Measurements from ENCODE around the gene GFPT1.

GFPT1 gene

GRCh38 chr2:69291004-69291650 is 95.9 kb downstream of the GFPT1 start:
- no peaks in the 10 kb centered on the region for H3K4me1 ChIP-seq (ENCODE audit: control insufficient read depth, insufficient read depth, low read length, poor library complexity, severe bottlenecking)
- H3K4me3 ChIP-seq (ENCODE audit: extremely low read depth, insufficient read depth, low read length, poor library complexity, severe bottlenecking), result no peak overlapping the region
- no peaks in the 10 kb centered on the region for H3K36me3 ChIP-seq (ENCODE audit: control insufficient read depth, insufficient read depth, low read length)
- no peaks in the 10 kb centered on the region for H3K9me3 ChIP-seq (ENCODE audit: control insufficient read depth, low read length)
- no peak overlapping the region for H3K27ac ChIP-seq (ENCODE audit: low read depth, low read length, severe bottlenecking)

GRCh38 chr2:69288429-69288828 is 98.6 kb downstream of the GFPT1 start:
- WGBS, 2 experiments (ENCODE audit: insufficient coverage in 2 of 2), result no CpG with 5 or more reads among the region's 1 CpG
- no peak overlapping the region for H3K4me3 ChIP-seq (ENCODE audit: extremely low read depth, insufficient read depth, low read length, poor library complexity, severe bottlenecking)
- no peaks in the 10 kb centered on the region for H3K9me3 ChIP-seq (ENCODE audit: control insufficient read depth, low read length)
- no peaks in the 10 kb centered on the region for H3K36me3 ChIP-seq (ENCODE audit: control insufficient read depth, insufficient read depth, low read length)
- no peak overlapping the region for H3K27ac ChIP-seq (ENCODE audit: low read depth, low read length, severe bottlenecking)
- H3K4me1 ChIP-seq (ENCODE audit: control insufficient read depth, insufficient read depth, low read length, poor library complexity, severe bottlenecking), result no peaks in the 10 kb centered on the region

DNA sequence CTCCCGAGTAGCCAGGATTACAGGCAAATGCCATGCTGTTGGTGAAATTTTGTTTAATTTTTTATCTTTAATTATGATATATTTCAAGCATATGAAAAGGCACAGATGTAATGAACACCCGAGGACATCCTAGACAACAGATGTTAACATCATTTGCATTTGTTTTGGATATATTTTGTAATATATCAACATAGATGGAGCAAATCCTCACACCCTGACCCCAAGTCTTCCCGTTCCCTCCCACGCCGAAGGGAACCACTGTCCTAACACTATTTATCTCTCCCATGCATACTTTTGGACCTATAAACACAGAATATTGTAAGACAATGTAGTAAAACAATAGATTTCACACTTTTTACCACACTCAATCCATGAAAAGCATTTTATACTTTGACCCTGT is 99.5 kb downstream of the GFPT1 start:
- Histone ChIP-seq H3K36me3 (ENCODE audit: control insufficient read depth, insufficient read depth, low read length) (no peaks in the 10 kb centered on the region), H3K27ac (ENCODE audit: low read depth, low read length, severe bottlenecking) (no peak overlapping the region), H3K4me1 (ENCODE audit: control insufficient read depth, insufficient read depth, low read length, poor library complexity, severe bottlenecking) (no peaks in the 10 kb centered on the region), H3K9me3 (ENCODE audit: control insufficient read depth, low read length) (no peaks in the 10 kb centered on the region), H3K4me3 (ENCODE audit: extremely low read depth, insufficient read depth, low read length, poor library complexity, severe bottlenecking) (no peak overlapping the region)
- no CpG with 5 or more reads among the region's 5 CpGs for WGBS, 2 experiments (ENCODE audit: insufficient coverage in 2 of 2)

GRCh38 chr2:69285379-69285894 is 101.6 kb downstream of the GFPT1 start:
- Histone ChIP-seq H3K9me3 (ENCODE audit: control insufficient read depth, low read length) (no peaks in the 10 kb centered on the region), H3K4me3 (ENCODE audit: extremely low read depth, insufficient read depth, low read length, poor library complexity, severe bottlenecking) (no peak overlapping the region), H3K4me1 (ENCODE audit: control insufficient read depth, insufficient read depth, low read length, poor library complexity, severe bottlenecking) (no peaks in the 10 kb centered on the region), H3K27ac (ENCODE audit: low read depth, low read length, severe bottlenecking) (no peak overlapping the region), H3K36me3 (ENCODE audit: control insufficient read depth, insufficient read depth, low read length) (no peaks in the 10 kb centered on the region)
- WGBS, 2 experiments (ENCODE audit: insufficient coverage in 2 of 2), result 100% methylated on average over 1 of the region's 3 CpGs; no CpG with 5 or more reads in 1 of the 2 experiments

GRCh38 chr2:69280796-69281412 is 106.1 kb downstream of the GFPT1 start:
- no peaks in the 10 kb centered on the region for H3K4me1 ChIP-seq (ENCODE audit: control insufficient read depth, insufficient read depth, low read length, poor library complexity, severe bottlenecking)
- H3K36me3 ChIP-seq (ENCODE audit: control insufficient read depth, insufficient read depth, low read length), result no peaks in the 10 kb centered on the region
- no peak overlapping the region for H3K27ac ChIP-seq (ENCODE audit: low read depth, low read length, severe bottlenecking)
- no peak overlapping the region for H3K4me3 ChIP-seq (ENCODE audit: extremely low read depth, insufficient read depth, low read length, poor library complexity, severe bottlenecking)
- WGBS, 2 experiments (ENCODE audit: insufficient coverage in 2 of 2), result 94 to 100% methylated on average over 1 to 2 of the region's 4 CpGs
- H3K9me3 ChIP-seq (ENCODE audit: control insufficient read depth, low read length), result no peaks in the 10 kb centered on the region

DNA sequence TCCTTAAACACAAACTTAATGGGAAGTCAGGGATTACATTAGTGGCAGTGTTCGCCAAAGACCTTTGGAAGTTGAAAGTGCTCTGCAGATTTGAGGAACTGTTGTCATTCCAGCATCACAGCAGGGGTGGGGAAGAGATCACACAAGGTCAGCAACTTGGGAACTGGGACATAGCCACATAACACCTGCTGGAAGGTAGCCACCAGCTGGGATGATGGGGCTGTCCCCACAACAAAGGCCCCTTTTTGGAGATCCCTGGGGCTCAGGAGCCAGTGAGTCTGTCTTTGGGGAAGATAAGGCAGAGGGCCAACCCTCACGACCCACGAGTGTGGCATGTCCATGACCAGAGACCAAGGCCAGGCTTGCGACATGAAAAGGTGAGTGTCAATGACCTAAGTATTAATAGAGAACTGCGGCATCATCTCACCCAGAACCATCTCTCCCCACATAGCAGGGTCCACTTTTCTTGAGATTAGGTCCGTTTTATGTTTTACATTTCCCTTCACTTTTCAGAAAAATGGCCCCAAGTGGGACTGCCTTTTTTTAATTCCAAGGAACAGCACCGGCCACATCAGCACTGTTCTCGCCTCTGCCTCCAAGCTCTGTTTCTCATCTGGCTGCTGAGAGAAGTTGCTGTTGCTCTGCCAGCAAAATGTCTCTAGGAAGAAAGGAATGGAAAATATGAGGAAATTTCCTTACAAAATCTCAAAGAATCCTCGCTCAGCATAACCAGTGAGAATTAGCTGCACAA is 106.9 kb downstream of the GFPT1 start:
- Histone ChIP-seq H3K4me3 (ENCODE audit: extremely low read depth, insufficient read depth, low read length, poor library complexity, severe bottlenecking) (no peak overlapping the region), H3K27ac (ENCODE audit: low read depth, low read length, severe bottlenecking) (no peak overlapping the region), H3K9me3 (ENCODE audit: control insufficient read depth, low read length) (no peaks in the 10 kb centered on the region), H3K36me3 (ENCODE audit: control insufficient read depth, insufficient read depth, low read length) (no peaks in the 10 kb centered on the region), H3K4me1 (ENCODE audit: control insufficient read depth, insufficient read depth, low read length, poor library complexity, severe bottlenecking) (no peaks in the 10 kb centered on the region)
- 88 to 91% methylated on average over 5 to 6 of the region's 9 CpGs for WGBS, 2 experiments (ENCODE audit: insufficient coverage in 2 of 2)

GRCh38 chr2:69279211-69279610 is 107.8 kb downstream of the GFPT1 start:
- Histone ChIP-seq H3K4me3 (ENCODE audit: extremely low read depth, insufficient read depth, low read length, poor library complexity, severe bottlenecking) (no peak overlapping the region), H3K9me3 (ENCODE audit: control insufficient read depth, low read length) (no peaks in the 10 kb centered on the region), H3K4me1 (ENCODE audit: control insufficient read depth, insufficient read depth, low read length, poor library complexity, severe bottlenecking) (no peaks in the 10 kb centered on the region), H3K36me3 (ENCODE audit: control insufficient read depth, insufficient read depth, low read length) (no peaks in the 10 kb centered on the region), H3K27ac (ENCODE audit: low read depth, low read length, severe bottlenecking) (no peak overlapping the region)
- no CpG with 5 or more reads among the region's 2 CpGs for WGBS, 2 experiments (ENCODE audit: insufficient coverage in 2 of 2)

DNA sequence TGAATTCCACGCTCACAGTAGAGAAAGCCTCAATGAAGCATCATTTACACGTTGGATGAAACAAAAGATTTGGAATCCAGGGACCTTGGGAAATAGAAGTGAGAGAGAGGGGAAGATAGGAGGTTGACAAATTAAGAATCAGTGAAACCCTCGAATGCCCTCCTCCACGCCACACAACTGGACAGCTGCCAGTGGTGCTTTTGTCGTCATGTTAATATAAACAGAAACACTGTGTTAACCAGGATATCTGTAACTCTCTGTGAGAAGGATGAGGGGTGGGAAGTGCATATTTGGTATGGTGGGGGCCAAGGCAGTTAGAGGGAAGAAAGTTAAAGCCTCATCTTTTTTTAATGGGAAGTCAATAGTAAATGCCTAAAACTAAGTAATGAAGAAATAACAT is 108.7 kb downstream of the GFPT1 start:
- Histone ChIP-seq H3K27ac (ENCODE audit: low read depth, low read length, severe bottlenecking) (no peak overlapping the region), H3K4me1 (ENCODE audit: control insufficient read depth, insufficient read depth, low read length, poor library complexity, severe bottlenecking) (no peaks in the 10 kb centered on the region), H3K4me3 (ENCODE audit: extremely low read depth, insufficient read depth, low read length, poor library complexity, severe bottlenecking) (no peak overlapping the region), H3K36me3 (ENCODE audit: control insufficient read depth, insufficient read depth, low read length) (no peaks in the 10 kb centered on the region), H3K9me3 (ENCODE audit: control insufficient read depth, low read length) (no peaks in the 10 kb centered on the region)
- 82 to 100% methylated on average over 2 to 3 of the region's 5 CpGs for WGBS, 2 experiments (ENCODE audit: insufficient coverage in 2 of 2)

- no peak overlapping the region for H3K4me3 ChIP-seq (ENCODE audit: extremely low read depth, insufficient read depth, low read length, poor library complexity, severe bottlenecking)
- 100% methylated on average over 1 of the region's 1 CpG for WGBS, 2 experiments (ENCODE audit: insufficient coverage in 2 of 2)
Measured at GRCh38 chr2:69275490-69275889, 111.5 kb downstream of the GFPT1 start.

DNA sequence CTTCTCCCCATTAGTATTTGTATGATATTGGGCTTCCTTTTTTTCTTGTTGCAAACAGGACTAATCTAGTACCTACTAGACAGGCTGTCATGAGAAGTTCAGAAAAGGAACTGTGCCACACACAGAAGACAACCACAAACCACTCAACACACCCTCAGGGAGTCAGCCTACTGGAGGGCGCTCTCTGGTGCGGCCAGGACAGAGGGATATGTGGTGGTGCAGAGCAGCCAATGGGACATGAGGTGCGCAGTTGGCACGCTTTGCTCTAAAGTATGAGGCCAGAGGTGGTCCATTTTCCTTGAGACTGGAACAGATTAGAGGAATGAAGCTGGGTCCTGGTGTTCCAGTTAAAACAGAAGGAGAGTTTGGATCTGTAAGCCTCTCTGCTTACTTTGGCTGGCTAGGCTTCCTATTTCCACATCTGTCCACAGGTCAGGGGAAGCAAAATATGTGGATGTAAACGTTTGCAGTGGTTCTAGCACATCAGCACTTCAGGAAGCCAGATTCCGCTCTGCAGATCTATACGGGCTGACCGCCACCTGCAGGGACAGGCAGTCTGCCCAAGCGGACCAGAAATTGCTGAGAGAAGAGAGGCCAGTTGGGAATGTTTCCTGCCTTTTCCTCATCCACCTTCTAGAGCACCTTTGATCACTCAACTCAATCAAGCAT is 114.1 kb downstream of the GFPT1 start:
- H3K27ac ChIP-seq (ENCODE audit: low read depth, low read length, severe bottlenecking), result no peak overlapping the region
- no peaks in the 10 kb centered on the region for H3K36me3 ChIP-seq (ENCODE audit: control insufficient read depth, insufficient read depth, low read length)
- 75 to 85% methylated on average over 5 of the region's 9 CpGs for WGBS, 2 experiments (ENCODE audit: insufficient coverage in 2 of 2)
- H3K9me3 ChIP-seq (ENCODE audit: control insufficient read depth, low read length), result no peaks in the 10 kb centered on the region
- no peaks in the 10 kb centered on the region for H3K4me1 ChIP-seq (ENCODE audit: control insufficient read depth, insufficient read depth, low read length, poor library complexity, severe bottlenecking)
- no peak overlapping the region for H3K4me3 ChIP-seq (ENCODE audit: extremely low read depth, insufficient read depth, low read length, poor library complexity, severe bottlenecking)

More at GRCh38 chr2:69275490-69275889, 111.5 kb downstream of the GFPT1 start:
- Histone ChIP-seq H3K4me1 (ENCODE audit: control insufficient read depth, insufficient read depth, low read length, poor library complexity, severe bottlenecking) (no peaks in the 10 kb centered on the region), H3K27ac (ENCODE audit: low read depth, low read length, severe bottlenecking) (no peak overlapping the region), H3K9me3 (ENCODE audit: control insufficient read depth, low read length) (no peaks in the 10 kb centered on the region), H3K36me3 (ENCODE audit: control insufficient read depth, insufficient read depth, low read length) (no peaks in the 10 kb centered on the region)

All from mesodermal cell (in vitro differentiated cells).